ENCODE measurements around the gene GLRA2. TPM values are rescaled to one million over a fixed set of nuclear protein-coding genes. Genes with fewer than 3 reads are reported as not detected.

The GLRA2 gene
- total and polyA plus RNA-seq, 4 donors, result not detected

DNA sequence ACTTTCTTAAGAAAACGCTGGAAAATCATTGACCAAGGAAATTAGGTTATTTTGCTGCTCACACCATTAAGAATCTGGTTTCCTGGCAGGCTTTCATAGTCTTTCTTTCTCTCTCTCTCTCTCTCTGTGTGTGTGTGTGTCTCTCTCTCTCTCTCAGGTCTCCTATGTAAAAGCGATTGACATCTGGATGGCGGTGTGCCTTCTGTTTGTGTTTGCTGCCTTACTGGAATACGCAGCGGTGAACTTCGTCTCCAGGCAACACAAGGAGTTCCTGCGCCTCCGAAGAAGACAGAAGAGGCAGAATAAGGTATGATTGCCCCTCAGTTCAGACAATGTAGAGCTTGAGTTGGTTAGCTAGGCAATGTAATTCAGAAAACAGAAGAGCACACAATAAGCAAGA, 161.2 kb downstream of the GLRA2 start:
- H3K27me3 ChIP-seq (ENCODE audit: control insufficient read depth in 4 of 4, insufficient read depth in 4 of 4, low read length in 3 of 4), result no peaks in the 10 kb centered on the region
- no peaks in the 10 kb centered on the region for H3K4me1 ChIP-seq (ENCODE audit: control insufficient read depth in 4 of 4, insufficient read depth in 4 of 4, low read length in 3 of 4)
- TF ChIP-seq FOXA1 (IDR thresholded peaks at IDR 0.05), result no peak
- no peak for TF ChIP-seq REST (IDR thresholded peaks at IDR 0.05)
- no peak for TF ChIP-seq RAD21 (IDR thresholded peaks at IDR 0.05)
- TF ChIP-seq JUND (IDR thresholded peaks at IDR 0.05), result no peak
- no peak for TF ChIP-seq RXRA (IDR thresholded peaks at IDR 0.05)
- TF ChIP-seq YY1 (IDR thresholded peaks at IDR 0.05), result no peak
- no peak for TF ChIP-seq FOXA2 (IDR thresholded peaks at IDR 0.05)
- no peak for TF ChIP-seq EGR1 (IDR thresholded peaks at IDR 0.05; ENCODE audit: low read depth in 2 of 2)
- no peak for TF ChIP-seq ATF3 (IDR thresholded peaks at IDR 0.05)
- H3K36me3 ChIP-seq (ENCODE audit: control insufficient read depth in 4 of 4, insufficient read depth in 3 of 4, low read depth in 1 of 4, low read length in 3 of 4), result no peaks in the 10 kb centered on the region
- 87% methylated on average over 8 of the region's 8 CpGs for WGBS
- H3K27ac ChIP-seq (ENCODE audit: low read depth in 1 of 2, low read length in 2 of 2), result no peak overlapping the region
- no peak overlapping the region for H3K9ac ChIP-seq (ENCODE audit: low read depth in 1 of 2, low read length in 2 of 2)
- DNase-seq (ENCODE audit: low spot score), result no peak
- no peak overlapping the region for H3K4me3 ChIP-seq (ENCODE audit: low read depth in 1 of 3, low read length in 3 of 3)
- no peaks in the 10 kb centered on the region for H3K9me3 ChIP-seq (ENCODE audit: control insufficient read depth in 4 of 4, low read length in 3 of 4)

DNA sequence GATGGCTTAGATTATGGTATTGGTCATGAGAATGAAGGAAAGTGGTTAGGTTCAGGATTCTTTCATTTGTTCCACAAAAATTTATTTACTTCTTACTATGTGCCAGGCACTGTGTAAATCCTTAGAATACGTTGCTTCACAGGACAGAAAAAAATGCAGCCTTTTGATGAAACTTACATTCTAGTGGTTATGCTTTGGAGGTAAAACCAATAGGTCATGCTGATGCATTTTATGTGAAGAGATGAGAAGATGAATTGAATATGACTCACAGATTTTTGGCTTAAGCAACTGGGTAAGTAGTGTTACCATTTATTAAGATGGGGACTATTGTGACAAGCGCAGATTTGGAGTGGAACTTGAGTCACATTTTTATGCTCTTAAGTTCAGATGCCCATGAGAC, 165.3 kb downstream of the GLRA2 start:
- no peak for DNase-seq (ENCODE audit: low spot score)
- Histone ChIP-seq H3K9me3 (ENCODE audit: control insufficient read depth in 4 of 4, low read length in 3 of 4) (no peaks in the 10 kb centered on the region), H3K36me3 (ENCODE audit: control insufficient read depth in 4 of 4, insufficient read depth in 3 of 4, low read depth in 1 of 4, low read length in 3 of 4) (no peaks in the 10 kb centered on the region), H3K4me3 (ENCODE audit: low read depth in 1 of 3, low read length in 3 of 3) (no peak overlapping the region), H3K27me3 (ENCODE audit: control insufficient read depth in 4 of 4, insufficient read depth in 4 of 4, low read length in 3 of 4) (no peaks in the 10 kb centered on the region), H3K4me1 (ENCODE audit: control insufficient read depth in 4 of 4, insufficient read depth in 4 of 4, low read length in 3 of 4) (no peaks in the 10 kb centered on the region), H3K9ac (ENCODE audit: low read depth in 1 of 2, low read length in 2 of 2) (no peak overlapping the region), H3K27ac (ENCODE audit: low read depth in 1 of 2, low read length in 2 of 2) (no peak overlapping the region)
- TF ChIP-seq EGR1 (IDR thresholded peaks at IDR 0.05; ENCODE audit: low read depth in 2 of 2), result no peak
- TF ChIP-seq ATF3 (IDR thresholded peaks at IDR 0.05), result no peak
- no peak for TF ChIP-seq FOXA2 (IDR thresholded peaks at IDR 0.05)
- TF ChIP-seq GABPA (IDR thresholded peaks at IDR 0.05 in 1 of 2, conservative IDR thresholded peaks at IDR 0.05 in 1 of 2), result no peak
- TF ChIP-seq JUND (IDR thresholded peaks at IDR 0.05), result no peak
- no peak for TF ChIP-seq REST (IDR thresholded peaks at IDR 0.05)
- no peak for TF ChIP-seq HNF4G (IDR thresholded peaks at IDR 0.05)
- no peak for TF ChIP-seq SP1 (IDR thresholded peaks at IDR 0.05)
- no peak for TF ChIP-seq YY1 (IDR thresholded peaks at IDR 0.05)
- TF ChIP-seq HNF4A (conservative IDR thresholded peaks at IDR 0.05), result no peak
- no peak for TF ChIP-seq RAD21 (IDR thresholded peaks at IDR 0.05)
- TF ChIP-seq RXRA (IDR thresholded peaks at IDR 0.05), result no peak
- TF ChIP-seq, protein P1, sequence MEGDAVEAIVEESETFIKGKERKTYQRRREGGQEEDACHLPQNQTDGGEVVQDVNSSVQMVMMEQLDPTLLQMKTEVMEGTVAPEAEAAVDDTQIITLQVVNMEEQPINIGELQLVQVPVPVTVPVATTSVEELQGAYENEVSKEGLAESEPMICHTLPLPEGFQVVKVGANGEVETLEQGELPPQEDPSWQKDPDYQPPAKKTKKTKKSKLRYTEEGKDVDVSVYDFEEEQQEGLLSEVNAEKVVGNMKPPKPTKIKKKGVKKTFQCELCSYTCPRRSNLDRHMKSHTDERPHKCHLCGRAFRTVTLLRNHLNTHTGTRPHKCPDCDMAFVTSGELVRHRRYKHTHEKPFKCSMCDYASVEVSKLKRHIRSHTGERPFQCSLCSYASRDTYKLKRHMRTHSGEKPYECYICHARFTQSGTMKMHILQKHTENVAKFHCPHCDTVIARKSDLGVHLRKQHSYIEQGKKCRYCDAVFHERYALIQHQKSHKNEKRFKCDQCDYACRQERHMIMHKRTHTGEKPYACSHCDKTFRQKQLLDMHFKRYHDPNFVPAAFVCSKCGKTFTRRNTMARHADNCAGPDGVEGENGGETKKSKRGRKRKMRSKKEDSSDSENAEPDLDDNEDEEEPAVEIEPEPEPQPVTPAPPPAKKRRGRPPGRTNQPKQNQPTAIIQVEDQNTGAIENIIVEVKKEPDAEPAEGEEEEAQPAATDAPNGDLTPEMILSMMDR (IDR thresholded peaks at IDR 0.05; ENCODE audit: low read depth, low read length, missing input control), result no peak
- no peak for TF ChIP-seq NR2F2 (IDR thresholded peaks at IDR 0.05)
- no peak for TF ChIP-seq TAF1 (conservative IDR thresholded peaks at IDR 0.05)
- TF ChIP-seq FOXA1 (IDR thresholded peaks at IDR 0.05), result no peak
- TF ChIP-seq MAX (IDR thresholded peaks at IDR 0.05), result no peak
- no peak for TF ChIP-seq ZBTB33 (IDR thresholded peaks at IDR 0.05)
- WGBS, result 75% methylated on average over 2 of the region's 2 CpGs
